ENCODE data around the gene WDR54. TPM values are rescaled to one million over a fixed set of nuclear protein-coding genes. Genes with fewer than 3 reads are reported as not detected.

The WDR54 gene
- total RNA-seq, 2 donors from 2014 or later = 0.99 to 14.3 TPM

DNA sequence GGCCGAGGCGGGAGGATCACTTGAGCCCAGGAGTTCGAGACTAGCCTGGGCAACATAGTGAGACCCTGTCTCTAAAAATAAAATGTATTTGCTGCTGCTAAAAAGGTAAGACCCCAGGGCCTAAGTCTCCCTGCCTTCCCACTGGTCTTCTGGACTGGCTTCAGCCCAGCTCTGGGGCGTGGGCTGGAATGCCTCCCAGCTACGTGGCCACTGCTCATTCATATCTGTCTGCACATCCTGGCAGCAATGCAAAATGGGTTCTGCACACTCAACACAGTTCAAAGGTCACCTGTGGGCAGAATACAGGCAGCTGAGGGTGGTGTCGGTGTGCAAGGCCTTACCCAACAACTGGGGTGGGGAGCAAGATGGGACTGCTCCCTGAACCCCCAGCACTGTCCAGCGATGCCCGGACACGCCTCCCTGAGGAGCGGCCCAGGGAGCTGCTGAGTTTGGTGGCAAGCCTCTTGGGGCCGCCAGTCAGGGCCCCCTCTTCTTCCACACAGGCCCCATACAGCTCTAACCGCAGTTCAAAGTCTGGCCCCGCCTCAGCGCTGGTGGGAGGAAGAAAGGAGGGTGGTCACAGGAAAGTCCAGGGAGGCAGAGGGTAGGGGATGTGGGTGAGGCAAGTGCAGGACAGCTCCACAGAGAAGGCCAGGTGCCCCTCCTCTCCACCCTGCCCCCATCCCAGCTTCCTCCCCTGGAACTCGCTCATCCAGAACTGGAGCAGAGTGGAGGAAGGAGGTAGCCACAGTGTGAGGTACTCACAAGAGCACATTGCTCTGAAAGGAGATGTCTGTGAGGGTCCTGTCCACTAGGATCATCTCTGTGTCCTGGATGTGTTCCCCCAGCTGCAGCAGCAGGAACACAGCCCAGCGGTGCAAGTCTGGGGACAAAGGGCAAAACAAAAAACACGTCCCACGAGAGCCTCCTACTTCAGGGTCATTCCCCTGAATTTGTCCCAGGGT is 8.2 kb downstream of the WDR54 start:
- Histone ChIP-seq H3K4me3 (no peak overlapping the region), H3K36me3 (replicated peaks in 1 of 2; ENCODE audit: insufficient read depth in 1 of 2, low read depth in 2 of 2) (peaks cover 18 to 37% of the 10 kb centered on the region in 2 donors), H3K27me3 (no peaks in the 10 kb centered on the region), H3K27ac (no peak overlapping the region), H3K9me3 (no peaks in the 10 kb centered on the region), H3K4me1 (no peaks in the 10 kb centered on the region)
- DNase-seq (no peak), ATAC-seq (no peak)
- 83 to 87% methylated on average over 16 of the region's 18 CpGs for WGBS, 2 donors
- intact Hi-C loops (cut with DNase I) = no loop called here
- TF ChIP-seq, protein P1, sequence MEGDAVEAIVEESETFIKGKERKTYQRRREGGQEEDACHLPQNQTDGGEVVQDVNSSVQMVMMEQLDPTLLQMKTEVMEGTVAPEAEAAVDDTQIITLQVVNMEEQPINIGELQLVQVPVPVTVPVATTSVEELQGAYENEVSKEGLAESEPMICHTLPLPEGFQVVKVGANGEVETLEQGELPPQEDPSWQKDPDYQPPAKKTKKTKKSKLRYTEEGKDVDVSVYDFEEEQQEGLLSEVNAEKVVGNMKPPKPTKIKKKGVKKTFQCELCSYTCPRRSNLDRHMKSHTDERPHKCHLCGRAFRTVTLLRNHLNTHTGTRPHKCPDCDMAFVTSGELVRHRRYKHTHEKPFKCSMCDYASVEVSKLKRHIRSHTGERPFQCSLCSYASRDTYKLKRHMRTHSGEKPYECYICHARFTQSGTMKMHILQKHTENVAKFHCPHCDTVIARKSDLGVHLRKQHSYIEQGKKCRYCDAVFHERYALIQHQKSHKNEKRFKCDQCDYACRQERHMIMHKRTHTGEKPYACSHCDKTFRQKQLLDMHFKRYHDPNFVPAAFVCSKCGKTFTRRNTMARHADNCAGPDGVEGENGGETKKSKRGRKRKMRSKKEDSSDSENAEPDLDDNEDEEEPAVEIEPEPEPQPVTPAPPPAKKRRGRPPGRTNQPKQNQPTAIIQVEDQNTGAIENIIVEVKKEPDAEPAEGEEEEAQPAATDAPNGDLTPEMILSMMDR (IDR thresholded peaks at IDR 0.05) = no peak
- no peak for TF ChIP-seq POLR2A (IDR thresholded peaks at IDR 0.05)

DNA sequence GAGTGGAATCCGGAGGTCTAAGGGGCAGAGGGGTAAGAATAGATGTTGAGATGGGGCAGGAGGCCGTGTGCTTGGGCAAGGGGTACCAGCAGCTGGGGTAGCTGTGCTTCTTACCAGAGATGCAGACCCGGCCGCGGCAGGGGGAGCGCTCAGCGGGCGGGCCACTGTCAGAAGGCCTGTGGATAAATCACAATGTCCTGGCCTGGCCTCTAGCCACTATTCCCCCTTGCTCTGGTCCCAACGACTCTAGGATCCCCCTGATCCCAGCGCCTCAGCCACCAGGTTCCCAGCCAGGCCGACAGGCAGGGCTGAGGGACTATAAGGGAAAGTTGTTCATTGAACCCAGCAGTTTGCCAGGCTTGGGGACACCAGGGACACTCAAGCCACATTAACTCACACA is 9.0 kb downstream of the WDR54 start:
- DNase-seq = no peak
- intact Hi-C loops (cut with DNase I) = no loop called here
- H3K36me3 ChIP-seq (replicated peaks in 1 of 2; ENCODE audit: insufficient read depth in 1 of 2, low read depth in 2 of 2) = peaks cover 18 to 37% of the 10 kb centered on the region in 2 donors
- ATAC-seq = no peak
- TF ChIP-seq, protein P1 (IDR thresholded peaks at IDR 0.05) = no peak
- TF ChIP-seq POLR2A (IDR thresholded peaks at IDR 0.05) = no peak
- H3K9me3 ChIP-seq = no peaks in the 10 kb centered on the region
- H3K4me1 ChIP-seq = no peaks in the 10 kb centered on the region
- H3K27ac ChIP-seq = no peak overlapping the region
- H3K4me3 ChIP-seq = no peak overlapping the region
- no peaks in the 10 kb centered on the region for H3K27me3 ChIP-seq
- WGBS, 2 donors = 85 to 92% methylated on average over 8 to 11 of the region's 11 CpGs

- H3K9me3 ChIP-seq = no peaks in the 10 kb centered on the region
- ATAC-seq = no peak
- no peak overlapping the region for H3K27ac ChIP-seq
- intact Hi-C loops (cut with DNase I) = no loop called here
- H3K36me3 ChIP-seq (replicated peaks in 1 of 2; ENCODE audit: insufficient read depth in 1 of 2, low read depth in 2 of 2) = peaks cover 0 to 9% of the 10 kb centered on the region in 2 donors
- TF ChIP-seq POLR2A (IDR thresholded peaks at IDR 0.05) = no peak
- TF ChIP-seq, protein P1 (IDR thresholded peaks at IDR 0.05) = no peak
- 72 to 83% methylated on average over 12 to 30 of the region's 43 CpGs for WGBS, 2 donors
- peaks cover 32% of the 10 kb centered on the region for H3K4me1 ChIP-seq
- no peak overlapping the region for H3K4me3 ChIP-seq
- no peak for DNase-seq
- no peaks in the 10 kb centered on the region for H3K27me3 ChIP-seq
Observed at GRCh38 chr2:74436111-74436805, 14.7 kb downstream of the WDR54 start.

- ATAC-seq (no peak), DNase-seq (no peak)
- Histone ChIP-seq H3K4me1 (peaks cover 32% of the 10 kb centered on the region), H3K27ac (no peak overlapping the region), H3K9me3 (no peaks in the 10 kb centered on the region), H3K4me3 (no peak overlapping the region), H3K27me3 (no peaks in the 10 kb centered on the region), H3K36me3 (replicated peaks in 1 of 2; ENCODE audit: insufficient read depth in 1 of 2, low read depth in 2 of 2) (peaks cover 0 to 3% of the 10 kb centered on the region in 2 donors)
- intact Hi-C loops (cut with DNase I) = no loop called here
- 65 to 77% methylated on average over 6 of the region's 6 CpGs for WGBS, 2 donors
- no peak for TF ChIP-seq POLR2A (IDR thresholded peaks at IDR 0.05)
- TF ChIP-seq, protein P1 (IDR thresholded peaks at IDR 0.05) = no peak
Observed at GRCh38 chr2:74436848-74437695, 15.5 kb downstream of the WDR54 start.

All from body of pancreas (tissue), 4 donors.